Stomach (tissue), 9 donors: ENCODE measurements around the gene CYBB. TPM values are rescaled to one million over a fixed set of nuclear protein-coding genes. Genes with fewer than 3 reads are reported as not detected.

ENCODE experiments used
- DNase-seq, 2 donors: peaks; one replicate each; pipeline versions ENCODE4 v3.0.0 to v3.0.0-alpha.2; 2013 to 2019
- H3K27ac ChIP-seq, 5 donors: fragments of 200-600 bp in 4 of 5; sonication (generic) in 4 of 5; one replicate each; pipeline ENCODE4 v1.5.1; 2013 to 2019; ENCODE audit warnings: mild to moderate bottlenecking in 1 of 5, moderate library complexity in 1 of 5
- H3K27me3 ChIP-seq, 3 donors: fragments of 200-600 bp; sonication (generic); one replicate each; pipeline ENCODE4 v1.5.1; 2017 to 2019; ENCODE audit warnings: mixed run types in 1 of 3
- H3K36me3 ChIP-seq, 4 donors: fragments of 200-600 bp; sonication (generic); 1 replicate in 3 of 4; 2 replicates in 1 of 4; pipeline ENCODE4 v1.5.1; 2016 to 2019
- H3K4me1 ChIP-seq, 4 donors: fragments of 200-600 bp; sonication (generic); one replicate each; pipeline ENCODE4 v1.5.1; 2016 to 2019
- H3K4me3 ChIP-seq, 4 donors: fragments of 200-600 bp; sonication (generic) in 3 of 4; one replicate each; pipeline ENCODE4 v1.5.1; 2016 to 2019; ENCODE audit warnings: mild to moderate bottlenecking in 1 of 4
- H3K9me3 ChIP-seq, 4 donors: fragments of 200-600 bp; sonication (generic); one replicate each; pipeline ENCODE4 v1.5.1; 2016 to 2019
- CTCF ChIP-seq, 7 experiments: fragments of 450-650 bp in 4 of 7; fragments of 200-600 bp in 3 of 7; sonication (generic) in 3 of 7; IDR thresholded peaks; one replicate each; pipeline ENCODE4 v1.5.1; 2016 to 2019; ENCODE audit warnings: antibody characterized with exemption in 7 of 7, control low read depth in 2 of 7, mild to moderate bottlenecking in 1 of 7
- EP300 ChIP-seq: sonication (generic); formaldehyde crosslinking; IDR thresholded peaks from one replicate; pipeline ENCODE4 v1.6.1; 2017; ENCODE audit warnings: antibody characterized with exemption
- POLR2A ChIP-seq, 4 donors: fragments of 450-650 bp; IDR thresholded peaks; one replicate each; pipeline ENCODE4 v1.6.1; 2016; ENCODE audit warnings: antibody characterized with exemption in 4 of 4, control low read depth in 2 of 4, mild to moderate bottlenecking in 1 of 4, moderate library complexity in 1 of 4
- POLR2AphosphoS5 ChIP-seq, 3 donors: sonication (generic); formaldehyde crosslinking; IDR thresholded peaks; one replicate each; pipeline ENCODE4 v1.6.1; 2016; ENCODE audit warnings: antibody characterized with exemption in 3 of 3
- WGBS, 5 donors: extraction: QIAGEN DNeasy Blood & Tissue Kit in 3 of 5; methylation state at CpG; one replicate each; pipeline versions ENCODE4 v1.1.5 to v1.1.7; 2013 to 2018; 5-methylcytosine and 5-hydroxymethylcytosine counted together
- intact Hi-C: fragments of 100-400 bp; cut with DNase I; formaldehyde crosslinking; loops from one replicate; pipeline ENCODE4 v1.15.1; 2023; ENCODE audit warnings: low total_unique reads
- polyA plus RNA-seq, 3 donors: library from polyadenylated mRNA; stranded (reverse); fragments of 200-250 nt; gene quantifications; one replicate each; pipeline ENCODE4 v1.2.3, GENCODE V29; 2013
- total RNA-seq, 5 donors: library from RNA; depleted of rRNA; stranded (reverse); fragments of >200 nt; gene quantifications; one replicate each; pipeline versions ENCODE4 v1.1.0 to v1.2.3, GENCODE V29; 2014 to 2016
- donor health status: healthy with polysubstance abuse.
- donor health status: Bipolar disorder and iron deficiency.
- donor health status: healthy.

CYBB gene
- total and polyA plus RNA-seq, 8 donors: 0.58 to 24.4 (median 3.5) TPM

GRCh38 chrX:37818031-37818430 is 38.2 kb downstream of the CYBB start:
- DNase-seq: peak in 1 of 2 donors; percentile 9
- no peaks in the 10 kb centered on the region for H3K4me1 ChIP-seq
- no peaks in the 10 kb centered on the region for H3K27me3 ChIP-seq
- 57 to 90% (median 71%) methylated on average over 2 of the region's 2 CpGs for WGBS, 5 donors
- H3K4me3 ChIP-seq: no peak overlapping the region
- TF ChIP-seq POLR2A (IDR thresholded peaks at IDR 0.05): no peak
- TF ChIP-seq CTCF (IDR thresholded peaks at IDR 0.05): no peak
- no peak for TF ChIP-seq POLR2AphosphoS5 (IDR thresholded peaks at IDR 0.05)
- TF ChIP-seq EP300: no peak
- intact Hi-C loops: no loop called here
- H3K36me3 ChIP-seq: no peaks in the 10 kb centered on the region
- no peaks in the 10 kb centered on the region for H3K9me3 ChIP-seq
- no peak overlapping the region for H3K27ac ChIP-seq

GRCh38 chrX:37820646-37821045 is 40.8 kb downstream of the CYBB start:
- no peak overlapping the region for H3K4me3 ChIP-seq
- H3K27me3 ChIP-seq: no peaks in the 10 kb centered on the region
- peaks cover 0 to 14% (median 9%) of the 10 kb centered on the region in 4 donors for H3K4me1 ChIP-seq
- TF ChIP-seq CTCF (IDR thresholded peaks at IDR 0.05) (no peak), POLR2A (IDR thresholded peaks at IDR 0.05) (no peak), EP300 (no peak)
- intact Hi-C loops: loop anchor here (10.0 kb wide), 1 partner anchor 76 kb away; no protein-coding TSS in a partner anchor
- H3K36me3 ChIP-seq: no peaks in the 10 kb centered on the region
- H3K27ac ChIP-seq: no peak overlapping the region
- WGBS, 5 donors: 76 to 100% (median 98%) methylated on average over 1 of the region's 1 CpG
- no peak for DNase-seq
- no peaks in the 10 kb centered on the region for H3K9me3 ChIP-seq

GRCh38 chrX:37824491-37825214 is 44.8 kb downstream of the CYBB start:
- Histone ChIP-seq H3K4me1 (peaks cover 0 to 14% (median 9%) of the 10 kb centered on the region in 4 donors), H3K9me3 (no peaks in the 10 kb centered on the region), H3K27ac (peak overlapping the region in 1 of 5 donors; percentile 17), H3K27me3 (no peaks in the 10 kb centered on the region), H3K4me3 (no peak overlapping the region), H3K36me3 (no peaks in the 10 kb centered on the region)
- DNase-seq: peak in 1 of 2 donors; percentile 16
- 12 to 47% (median 28%) methylated on average over 1 of the region's 1 CpG for WGBS, 5 donors
- TF ChIP-seq EP300: no peak
- TF ChIP-seq POLR2AphosphoS5 (IDR thresholded peaks at IDR 0.05): no peak
- TF ChIP-seq CTCF (IDR thresholded peaks at IDR 0.05): no peak
- no peak for TF ChIP-seq POLR2A (IDR thresholded peaks at IDR 0.05)
- intact Hi-C loops: loop anchor here (10.0 kb wide), 1 partner anchor 80 kb away; no protein-coding TSS in a partner anchor

GRCh38 chrX:37825215-37825842 is 45.5 kb downstream of the CYBB start:
- TF ChIP-seq CTCF (IDR thresholded peaks at IDR 0.05) (peak in 5 of 7 experiments; percentile 67 to 88 (median 84)), POLR2AphosphoS5 (IDR thresholded peaks at IDR 0.05) (no peak), POLR2A (IDR thresholded peaks at IDR 0.05) (no peak), EP300 (no peak)
- Histone ChIP-seq H3K27ac (peak overlapping the region in 1 of 5 donors; percentile 17), H3K9me3 (no peaks in the 10 kb centered on the region), H3K36me3 (no peaks in the 10 kb centered on the region), H3K4me1 (peaks cover 0 to 14% (median 9%) of the 10 kb centered on the region in 4 donors), H3K27me3 (no peaks in the 10 kb centered on the region), H3K4me3 (no peak overlapping the region)
- WGBS, 5 donors: 0 to 5% (median 1%) methylated on average over 3 of the region's 3 CpGs
- intact Hi-C loops: loop anchor here (10.0 kb wide), 1 partner anchor 81 kb away; no protein-coding TSS in a partner anchor
- DNase-seq: peak; percentile 57 to 68
